Large intestine (tissue), 3 donors: ENCODE measurements around the gene STXBP1. TPM values are rescaled to one million over a fixed set of nuclear protein-coding genes. Genes with fewer than 3 reads are reported as not detected.
"Not testable (repeated sequence)": the region's sequence is repeated elsewhere in the genome, so short reads cannot be mapped to it uniquely, and the experiment has no call there.

Source experiments
- DNase-seq, 2 donors: peaks; one replicate each; pipeline versions ENCODE4 v3.0.0 to v3.0.0-alpha.2; 2013
- H3K27ac ChIP-seq: one replicate; pipeline ENCODE4 v1.5.1; 2013; ENCODE audit warnings: low read length
- H3K27me3 ChIP-seq: 2 replicates; pipeline ENCODE4 v1.6.1; 2013; ENCODE audit warnings: low read length; ENCODE audit not compliant: control insufficient read depth, insufficient read depth
- H3K36me3 ChIP-seq: 2 replicates; pipeline ENCODE4 v1.6.1; 2013; ENCODE audit warnings: low read length; ENCODE audit not compliant: control insufficient read depth, insufficient read depth
- H3K4me1 ChIP-seq: one replicate; pipeline ENCODE4 v1.6.1; 2013; ENCODE audit warnings: low read length; ENCODE audit not compliant: control insufficient read depth, insufficient read depth
- H3K4me3 ChIP-seq: one replicate; pipeline ENCODE4 v1.5.1; 2013; ENCODE audit warnings: low read length
- H3K9me3 ChIP-seq: one replicate; pipeline ENCODE4 v1.6.1; 2013; ENCODE audit warnings: mild to moderate bottlenecking, low read depth, low read length, moderate library complexity; ENCODE audit not compliant: control insufficient read depth
- WGBS: methylation state at CpG from one replicate; pipeline ENCODE4 v1.1.5; 2013; ENCODE audit warnings: low lambda C conversion rate; ENCODE audit not compliant: insufficient coverage; 5-methylcytosine and 5-hydroxymethylcytosine counted together
- polyA plus RNA-seq: library from polyadenylated mRNA; unstranded; fragments of 120-200 nt; gene quantifications from one replicate; pipeline ENCODE4 v1.2.1, GENCODE V29; 2013

Gene STXBP1
- polyA plus RNA-seq, 1 donor = 32.2 TPM

DNA sequence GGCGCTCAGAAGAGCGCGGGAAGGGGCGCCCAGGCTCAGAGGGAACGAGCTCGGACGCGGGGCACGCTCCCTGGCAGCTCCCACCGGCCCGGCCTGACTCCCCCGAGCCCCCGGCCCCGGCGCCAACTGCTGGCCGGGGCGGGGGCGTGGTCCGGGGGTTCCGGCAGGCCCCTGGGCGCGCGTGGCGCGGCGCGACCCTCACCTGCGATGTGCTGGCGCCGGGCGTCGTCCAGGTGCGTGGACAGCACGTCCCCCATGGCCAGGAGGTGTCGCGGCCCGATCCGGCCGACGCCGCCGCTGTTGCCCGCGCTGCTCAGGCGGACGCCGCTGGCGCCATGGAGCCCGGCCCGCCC lies 43.5 kb upstream of the STXBP1 start:
- H3K4me1 ChIP-seq = peaks cover 32% of the 10 kb centered on the region
- DNase-seq = no peak
- H3K27me3 ChIP-seq = no peaks in the 10 kb centered on the region
- peak overlapping the region; percentile 91 for H3K4me3 ChIP-seq
- H3K36me3 ChIP-seq = peaks cover 2% of the 10 kb centered on the region
- no CpG with 5 or more reads among the region's 50 CpGs for WGBS
- H3K9me3 ChIP-seq = peaks cover 2% of the 10 kb centered on the region
- H3K27ac ChIP-seq = peak overlapping the region; percentile 88

DNA sequence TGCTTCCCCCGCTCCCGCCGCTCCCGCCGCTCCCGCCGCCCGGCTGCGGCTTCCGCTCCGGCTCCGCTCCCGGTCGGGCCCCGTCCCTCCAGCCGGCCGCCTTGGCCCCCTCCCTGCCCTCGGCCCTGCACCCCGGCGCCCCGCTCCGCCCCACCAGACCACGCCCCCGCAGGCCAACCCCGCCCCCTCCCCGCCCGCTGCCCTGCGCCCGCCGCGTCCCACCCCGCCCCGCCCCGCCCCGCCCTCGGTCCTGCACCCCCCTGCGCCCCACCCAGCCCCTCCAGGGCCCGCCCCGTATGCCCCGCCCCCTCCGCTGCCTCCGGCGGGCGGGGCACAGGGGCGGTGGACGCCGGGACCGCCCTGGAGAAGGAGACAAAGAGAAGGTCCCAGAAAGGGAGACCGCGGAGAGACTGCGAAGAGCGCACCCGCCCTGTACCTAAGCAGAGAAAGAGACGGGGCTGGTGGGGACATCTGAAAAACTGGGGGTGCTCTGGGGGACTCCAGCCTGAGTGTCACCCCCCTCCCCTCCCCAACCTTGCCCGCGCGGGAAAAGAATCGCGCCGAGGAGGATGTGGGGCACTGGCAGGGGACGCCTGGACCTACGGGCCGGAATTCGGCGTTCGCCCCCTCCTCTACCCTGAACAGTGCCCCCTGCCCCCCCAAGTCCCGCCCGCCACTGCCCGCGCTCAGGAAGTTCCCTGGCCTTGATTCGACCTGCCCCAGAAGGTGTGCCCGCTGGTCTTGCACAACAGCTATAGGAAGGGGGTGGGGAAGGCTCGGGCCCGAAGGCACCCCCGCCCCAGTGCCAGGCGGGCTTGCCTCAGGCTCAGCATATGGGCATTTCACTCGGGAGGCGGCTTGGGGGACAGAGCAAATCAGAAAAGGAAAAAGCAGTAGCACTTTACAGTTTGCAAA lies 42.8 kb upstream of the STXBP1 start:
- peaks cover 36% of the 10 kb centered on the region for H3K4me1 ChIP-seq
- H3K27ac ChIP-seq = peak overlapping the region; percentile 92
- WGBS = no CpG with 5 or more reads among the region's 78 CpGs
- peaks cover 2% of the 10 kb centered on the region for H3K9me3 ChIP-seq
- no peaks in the 10 kb centered on the region for H3K27me3 ChIP-seq
- peak overlapping the region; percentile 76 for H3K4me3 ChIP-seq
- H3K36me3 ChIP-seq = no peaks in the 10 kb centered on the region
- peak; percentile 83 to 85 for DNase-seq

- no peaks in the 10 kb centered on the region for H3K27me3 ChIP-seq
- H3K4me3 ChIP-seq = peak overlapping the region; percentile 76
- H3K27ac ChIP-seq = peak overlapping the region; percentile 92
- peaks cover 2% of the 10 kb centered on the region for H3K9me3 ChIP-seq
- DNase-seq = peak in 1 of 2 donors; percentile 54
- H3K36me3 ChIP-seq = no peaks in the 10 kb centered on the region
- WGBS = no CpG with 5 or more reads among the region's 4 CpGs
- peaks cover 43% of the 10 kb centered on the region for H3K4me1 ChIP-seq
These were observed 42.1 kb upstream of the STXBP1 start for GRCh38 chr9:127569886-127570401.

GRCh38 chr9:127570533-127571111 lies 41.5 kb upstream of the STXBP1 start:
- Histone ChIP-seq H3K27ac (no peak overlapping the region), H3K4me3 (no peak overlapping the region), H3K36me3 (no peaks in the 10 kb centered on the region), H3K4me1 (peaks cover 45% of the 10 kb centered on the region), H3K27me3 (no peaks in the 10 kb centered on the region), H3K9me3 (peaks cover 2% of the 10 kb centered on the region)
- no CpG with 5 or more reads among the region's 3 CpGs for WGBS
- DNase-seq = no peak

DNA sequence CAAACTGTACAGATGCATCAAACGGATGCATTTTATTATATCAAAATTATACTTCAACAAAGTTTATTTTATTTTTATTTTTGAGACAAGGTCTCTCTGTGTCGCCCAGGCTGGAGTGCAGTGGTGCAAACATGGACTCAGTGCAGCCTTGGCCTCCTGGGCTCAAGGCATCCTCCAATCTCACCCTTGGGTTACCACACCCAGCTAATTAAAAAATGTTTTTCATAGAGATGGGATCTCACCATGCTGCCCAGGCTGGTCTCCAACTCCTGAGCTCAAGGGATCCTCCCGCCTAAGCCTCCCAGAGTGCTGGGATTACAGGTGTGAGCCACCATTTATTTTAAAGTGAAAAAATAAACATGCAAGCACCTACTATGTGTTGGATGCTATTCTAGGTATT lies 40.1 kb upstream of the STXBP1 start:
- Histone ChIP-seq H3K36me3 (no peaks in the 10 kb centered on the region), H3K4me3 (no peak overlapping the region), H3K4me1 (peaks cover 43% of the 10 kb centered on the region), H3K9me3 (peaks cover 2% of the 10 kb centered on the region), H3K27ac (no peak overlapping the region), H3K27me3 (no peaks in the 10 kb centered on the region)
- WGBS = 100% methylated on average over 1 of the region's 3 CpGs
- no peak for DNase-seq

- Histone ChIP-seq H3K27me3 (no peaks in the 10 kb centered on the region), H3K27ac (no peak overlapping the region), H3K4me3 (no peak overlapping the region), H3K9me3 (peaks cover 2% of the 10 kb centered on the region), H3K36me3 (no peaks in the 10 kb centered on the region), H3K4me1 (peaks cover 35% of the 10 kb centered on the region)
- DNase-seq = no peak
- WGBS = 90% methylated on average over 2 of the region's 9 CpGs
These were observed 38.9 kb upstream of the STXBP1 start for GRCh38 chr9:127572961-127573721.

DNA sequence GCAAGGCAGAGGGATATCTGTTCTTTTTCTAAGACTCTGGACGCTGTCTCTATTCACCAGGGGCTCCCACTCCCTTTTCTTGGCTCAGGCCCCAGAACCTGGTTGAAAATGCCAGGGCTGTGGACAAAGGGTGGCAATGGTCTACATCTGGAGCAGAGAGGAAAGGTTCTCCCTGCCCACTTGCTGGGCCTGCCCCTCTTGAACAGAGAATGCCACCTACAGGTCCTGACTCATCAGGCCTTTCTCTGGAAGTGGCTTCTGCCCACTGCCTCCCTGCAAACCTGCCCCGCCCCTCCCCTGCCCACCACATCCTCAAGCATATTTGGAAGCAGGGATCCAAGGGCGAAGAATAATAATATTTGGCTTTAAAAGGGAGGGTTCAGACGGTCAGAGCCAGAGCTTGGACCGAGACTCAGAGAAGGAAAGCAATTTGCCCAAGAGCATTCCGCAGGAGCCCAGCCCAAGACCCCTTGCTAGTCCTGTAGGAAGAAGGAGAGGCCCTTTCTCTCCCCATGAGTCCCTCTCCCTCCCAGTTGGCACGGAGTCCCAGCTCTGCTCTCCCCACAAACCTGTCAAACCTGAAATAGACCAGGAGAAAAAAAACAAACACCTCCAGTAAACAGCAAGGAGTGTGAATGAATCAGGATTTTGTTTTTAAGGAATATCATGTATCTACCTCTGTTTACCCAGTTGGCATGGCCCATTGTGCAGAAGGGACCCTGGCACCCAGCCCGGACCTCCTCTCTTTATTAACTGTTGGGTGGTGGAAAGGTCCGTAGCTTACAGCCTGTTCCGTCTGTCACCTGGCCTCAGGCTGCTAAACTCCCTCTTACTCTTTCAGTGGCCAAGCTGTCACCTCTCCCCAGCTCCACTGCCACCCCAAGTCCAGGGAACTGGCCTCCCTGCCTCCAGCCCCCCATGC lies 37.7 kb upstream of the STXBP1 start:
- no CpG with 5 or more reads among the region's 10 CpGs for WGBS
- Histone ChIP-seq H3K4me3 (no peak overlapping the region), H3K27me3 (no peaks in the 10 kb centered on the region), H3K9me3 (no peaks in the 10 kb centered on the region), H3K27ac (no peak overlapping the region), H3K4me1 (peaks cover 42% of the 10 kb centered on the region), H3K36me3 (no peaks in the 10 kb centered on the region)
- peak in 1 of 2 donors; percentile 60 for DNase-seq

DNA sequence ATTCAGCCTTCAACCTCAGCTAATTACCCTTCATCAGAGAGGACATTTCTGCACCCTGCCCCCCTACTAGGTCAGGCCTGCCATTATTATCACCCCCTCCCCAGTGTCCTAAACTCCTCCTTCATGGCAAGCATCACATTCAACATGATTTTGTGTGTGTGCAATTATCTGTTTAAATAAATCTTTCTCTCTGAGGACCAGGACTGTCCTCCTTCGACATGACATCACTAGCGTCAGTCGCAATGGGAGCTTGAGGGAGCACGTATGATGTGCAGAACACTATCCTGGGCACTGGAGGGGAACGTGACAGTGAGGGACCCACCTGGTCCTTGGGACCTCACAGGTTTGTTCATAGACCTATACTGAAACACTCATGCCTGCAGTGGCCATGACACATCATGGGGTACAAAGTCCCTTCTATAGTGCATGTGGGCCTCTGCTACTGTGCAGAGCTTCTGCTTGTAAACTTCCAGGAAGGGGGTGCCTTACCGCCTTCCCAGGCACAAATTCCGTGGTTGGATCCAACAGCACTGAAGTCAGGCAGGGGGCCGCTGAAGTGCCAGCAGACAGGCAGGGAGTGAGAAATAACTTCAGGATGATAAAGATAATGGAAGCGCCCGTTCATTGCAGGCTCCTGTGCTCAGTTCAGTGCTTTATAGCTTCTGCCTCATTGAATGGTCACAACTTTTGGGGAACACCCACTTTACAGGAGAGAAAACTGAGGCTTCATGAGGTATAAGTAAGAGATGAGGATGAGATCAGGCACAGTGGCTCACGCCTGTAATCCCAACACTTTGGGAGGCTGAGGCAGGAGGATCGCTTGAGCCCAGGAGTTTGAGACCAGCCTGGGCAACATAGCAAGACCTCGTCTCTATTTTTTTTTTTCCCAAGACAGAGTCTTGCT lies 36.0 kb upstream of the STXBP1 start:
- WGBS = no CpG with 5 or more reads among the region's 13 CpGs
- Histone ChIP-seq H3K9me3 (no peaks in the 10 kb centered on the region), H3K4me1 (peaks cover 38% of the 10 kb centered on the region), H3K4me3 (no peak overlapping the region), H3K27me3 (no peaks in the 10 kb centered on the region), H3K27ac (peak overlapping the region; percentile 37), H3K36me3 (no peaks in the 10 kb centered on the region)
- DNase-seq = peak; percentile 88 to 93

- not testable (repeated sequence) for H3K27me3 ChIP-seq, H3K27ac ChIP-seq, H3K36me3 ChIP-seq, H3K9me3 ChIP-seq, DNase-seq, H3K4me3 ChIP-seq
- H3K4me1 ChIP-seq = peaks cover 38% of the 10 kb centered on the region
- WGBS = no CpG with 5 or more reads among the region's 7 CpGs
These were observed 34.9 kb upstream of the STXBP1 start for GRCh38 chr9:127577194-127577593.
